MM.1S (cell line): ENCODE data around the gene PLTP.

Source experiments
- DNase-seq: peaks from one replicate; pipeline ENCODE4 v3.0.0-alpha.2; 2015
- H2AFZ ChIP-seq: fragments of 300-600 bp; sonication (generic); 2 replicates; pipeline ENCODE4 v1.6.0; 2016; ENCODE audit warnings: antibody characterized with exemption, low read length
- H3F3A ChIP-seq: fragments of 300-600 bp; sonication (generic); 2 replicates; pipeline ENCODE4 v1.6.1; 2016; ENCODE audit warnings: mild to moderate bottlenecking, antibody characterized with exemption, low read length, moderate library complexity, mixed read lengths; ENCODE audit not compliant: insufficient read depth
- H3K27ac ChIP-seq: fragments of 300-600 bp; sonication (generic); 2 replicates; pipeline ENCODE4 v1.5.1; 2016; ENCODE audit warnings: mild to moderate bottlenecking, low read length
- H3K27me3 ChIP-seq: fragments of 300-600 bp; sonication (generic); replicated peaks from 2 replicates; pipeline ENCODE4 v1.6.0; 2016; ENCODE audit warnings: low read length; ENCODE audit not compliant: insufficient read depth
- H3K36me3 ChIP-seq: fragments of 300-600 bp; sonication (generic); replicated peaks from 2 replicates; pipeline ENCODE4 v1.6.1; 2016; ENCODE audit warnings: mild to moderate bottlenecking, low read length, mixed read lengths; ENCODE audit not compliant: insufficient read depth
- H3K4me1 ChIP-seq: fragments of 300-600 bp; sonication (generic); 2 replicates; pipeline ENCODE4 v1.6.1; 2016; ENCODE audit warnings: low read length, mixed read lengths
- H3K4me2 ChIP-seq: fragments of 300-600 bp; sonication (generic); 2 replicates; pipeline ENCODE4 v1.6.0; 2016; ENCODE audit warnings: low read depth, low read length
- H3K4me3 ChIP-seq: fragments of 300-600 bp; sonication (generic); 2 replicates; pipeline ENCODE4 v1.5.1; 2016; ENCODE audit warnings: low read length, mixed read lengths
- H3K79me2 ChIP-seq: fragments of 300-600 bp; sonication (generic); 2 replicates; pipeline ENCODE4 v1.6.1; 2016; ENCODE audit warnings: mixed run types, low read length, mixed read lengths
- H3K9ac ChIP-seq: fragments of 300-600 bp; sonication (generic); 2 replicates; pipeline ENCODE4 v1.6.1; 2016; ENCODE audit warnings: low read length, mixed read lengths
- H3K9me2 ChIP-seq: fragments of 300-600 bp; sonication (generic); replicated peaks from 2 replicates; pipeline ENCODE4 v1.6.1; 2016; ENCODE audit warnings: mild to moderate bottlenecking, low read length, mixed read lengths; ENCODE audit not compliant: insufficient read depth
- H3K9me3 ChIP-seq: fragments of 300-600 bp; sonication (generic); replicated peaks from 2 replicates; pipeline ENCODE4 v1.6.1; 2016; ENCODE audit warnings: mild to moderate bottlenecking, low read length, mixed read lengths; ENCODE audit not compliant: insufficient read depth
- H4K20me1 ChIP-seq: fragments of 300-600 bp; sonication (generic); 2 replicates; pipeline ENCODE4 v1.6.1; 2016; ENCODE audit warnings: mild to moderate bottlenecking, low read length, moderate library complexity, mixed read lengths; ENCODE audit not compliant: insufficient read depth
- EZH2 ChIP-seq: fragments of 300-600 bp; sonication (generic); optimal IDR thresholded peaks from 2 replicates; pipeline ENCODE3; 2017; ENCODE audit warnings: low read depth, mild to moderate bottlenecking, antibody characterized with exemption, low read length, mixed read lengths
- EZH2phosphoT487 ChIP-seq: fragments of 300-600 bp; sonication (generic); IDR thresholded peaks from 2 replicates; pipeline ENCODE4 v1.6.1; 2018; ENCODE audit warnings: antibody characterized with exemption, low read length
- TF ChIP-seq, protein P1 (sequence below): fragments of 300-600 bp; sonication (generic); IDR thresholded peaks from 2 replicates; pipeline ENCODE4 v1.5.1; 2016; ENCODE audit warnings: antibody characterized with exemption, low read length, mixed read lengths

PLTP gene

DNA sequence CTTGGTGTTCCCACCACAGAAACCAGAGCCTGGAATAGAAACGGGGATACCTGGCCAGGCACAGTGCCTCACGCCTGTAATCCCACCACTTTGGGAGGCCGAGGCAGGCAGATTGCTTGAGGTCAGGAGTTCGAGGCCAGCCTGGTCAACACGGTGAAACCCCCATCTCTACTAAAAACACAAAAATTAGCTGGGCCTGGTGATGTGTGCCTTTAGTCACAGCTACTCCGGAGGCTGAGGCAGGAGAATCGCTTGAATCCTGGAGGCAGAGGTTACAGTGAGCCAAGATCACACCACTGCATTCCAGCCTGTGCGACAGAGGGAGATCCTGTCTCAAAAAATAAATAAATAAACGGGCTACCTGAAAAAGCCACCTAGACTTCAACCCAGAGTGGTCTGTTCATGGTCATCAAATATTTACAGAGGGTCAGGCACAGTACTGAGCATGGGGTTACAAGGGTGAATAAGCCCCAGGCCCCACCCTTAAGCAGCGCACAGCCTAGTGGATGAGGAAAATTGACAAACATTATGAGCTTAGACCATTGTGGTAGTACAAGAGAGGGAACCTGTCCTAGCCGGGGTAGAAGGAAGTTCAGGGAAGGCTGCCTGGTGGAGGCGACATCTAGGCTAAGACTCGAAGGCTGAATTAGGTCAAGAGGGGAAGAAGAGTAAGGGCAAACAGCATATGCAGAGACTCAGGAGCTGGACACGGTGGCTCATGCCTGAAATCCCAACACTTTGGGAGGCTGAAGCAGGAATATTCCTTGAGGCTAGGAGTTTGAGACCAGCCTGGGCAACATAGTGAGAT is 15.3 kb upstream of the PLTP start:
- Histone ChIP-seq H3F3A (no peaks in the 10 kb centered on the region), H3K27ac (no peak overlapping the region), H3K36me3 (no peaks in the 10 kb centered on the region), H3K4me2 (no peak overlapping the region), H4K20me1 (no peaks in the 10 kb centered on the region), H3K4me3 (no peak overlapping the region), H3K4me1 (no peaks in the 10 kb centered on the region), H3K79me2 (no peaks in the 10 kb centered on the region), H3K9ac (no peak overlapping the region), H2AFZ (no peak overlapping the region), H3K27me3 (no peaks in the 10 kb centered on the region), H3K9me2 (no peaks in the 10 kb centered on the region), H3K9me3 (no peaks in the 10 kb centered on the region)
- TF ChIP-seq EZH2phosphoT487 (no peak), EZH2 (no peak)
- TF ChIP-seq, protein P1, sequence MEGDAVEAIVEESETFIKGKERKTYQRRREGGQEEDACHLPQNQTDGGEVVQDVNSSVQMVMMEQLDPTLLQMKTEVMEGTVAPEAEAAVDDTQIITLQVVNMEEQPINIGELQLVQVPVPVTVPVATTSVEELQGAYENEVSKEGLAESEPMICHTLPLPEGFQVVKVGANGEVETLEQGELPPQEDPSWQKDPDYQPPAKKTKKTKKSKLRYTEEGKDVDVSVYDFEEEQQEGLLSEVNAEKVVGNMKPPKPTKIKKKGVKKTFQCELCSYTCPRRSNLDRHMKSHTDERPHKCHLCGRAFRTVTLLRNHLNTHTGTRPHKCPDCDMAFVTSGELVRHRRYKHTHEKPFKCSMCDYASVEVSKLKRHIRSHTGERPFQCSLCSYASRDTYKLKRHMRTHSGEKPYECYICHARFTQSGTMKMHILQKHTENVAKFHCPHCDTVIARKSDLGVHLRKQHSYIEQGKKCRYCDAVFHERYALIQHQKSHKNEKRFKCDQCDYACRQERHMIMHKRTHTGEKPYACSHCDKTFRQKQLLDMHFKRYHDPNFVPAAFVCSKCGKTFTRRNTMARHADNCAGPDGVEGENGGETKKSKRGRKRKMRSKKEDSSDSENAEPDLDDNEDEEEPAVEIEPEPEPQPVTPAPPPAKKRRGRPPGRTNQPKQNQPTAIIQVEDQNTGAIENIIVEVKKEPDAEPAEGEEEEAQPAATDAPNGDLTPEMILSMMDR: no peak
- no peak for DNase-seq

DNA sequence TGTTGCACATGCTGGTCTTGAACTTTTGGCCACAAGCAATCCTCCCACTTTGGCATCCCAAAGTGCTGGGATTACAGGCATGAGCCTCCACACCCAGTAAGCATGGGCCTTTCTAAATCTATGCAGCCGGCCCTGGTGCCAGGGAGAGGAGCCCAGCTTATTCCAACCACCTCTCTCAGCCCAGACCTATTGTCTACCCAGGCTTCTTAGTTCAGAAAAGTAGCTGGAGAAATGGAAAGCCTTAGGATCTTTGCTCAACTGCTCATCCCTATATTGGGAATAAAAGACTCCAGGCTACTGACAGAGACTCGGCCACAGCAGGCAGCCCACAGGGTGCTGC is 14.7 kb upstream of the PLTP start:
- Histone ChIP-seq H3K9me2 (no peaks in the 10 kb centered on the region), H3K27ac (no peak overlapping the region), H3K79me2 (no peaks in the 10 kb centered on the region), H3K4me2 (no peak overlapping the region), H2AFZ (no peak overlapping the region), H3K9ac (no peak overlapping the region), H3K36me3 (no peaks in the 10 kb centered on the region), H3K27me3 (no peaks in the 10 kb centered on the region), H3F3A (no peaks in the 10 kb centered on the region), H3K9me3 (no peaks in the 10 kb centered on the region), H3K4me3 (no peak overlapping the region), H3K4me1 (no peaks in the 10 kb centered on the region), H4K20me1 (no peaks in the 10 kb centered on the region)
- DNase-seq: no peak
- TF ChIP-seq EZH2phosphoT487: no peak
- TF ChIP-seq, protein P1: no peak

DNA sequence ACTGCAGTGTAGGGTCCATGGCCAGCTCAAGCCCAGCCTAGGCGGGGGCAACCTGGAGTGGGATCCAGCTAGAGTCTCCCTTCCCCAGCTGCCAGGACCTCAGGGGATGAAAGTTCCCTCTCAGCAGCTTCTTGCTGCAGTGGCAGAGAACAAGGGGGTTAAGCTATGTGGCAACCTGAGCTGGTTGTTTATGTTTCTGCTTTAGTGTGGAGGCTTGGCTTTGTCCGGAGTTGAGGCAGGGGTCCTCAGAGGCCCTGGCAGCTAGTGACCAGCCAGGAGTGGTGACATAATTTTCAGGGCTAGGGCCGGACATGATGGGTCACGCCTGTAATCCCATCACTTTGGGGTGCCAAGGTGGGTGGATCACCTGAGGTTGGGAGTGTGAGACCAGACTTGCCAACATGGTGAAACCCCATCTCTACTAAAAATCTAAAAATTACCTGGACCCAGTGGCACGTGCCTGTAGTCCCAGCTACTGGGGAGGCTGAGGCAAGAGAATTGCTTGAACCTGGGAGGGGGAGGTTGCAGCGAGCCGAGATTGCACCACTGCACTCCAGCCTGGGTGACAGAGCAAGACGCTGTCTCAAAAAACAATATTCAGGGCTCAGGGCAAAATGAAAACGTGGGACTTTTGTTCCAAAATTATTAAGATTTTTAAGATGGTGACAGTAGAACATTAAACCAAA is 14.0 kb upstream of the PLTP start:
- Histone ChIP-seq H3K9me3 (no peaks in the 10 kb centered on the region), H3F3A (no peaks in the 10 kb centered on the region), H3K36me3 (no peaks in the 10 kb centered on the region), H2AFZ (no peak overlapping the region), H3K9me2 (no peaks in the 10 kb centered on the region), H3K4me3 (no peak overlapping the region), H3K4me2 (no peak overlapping the region), H3K27me3 (no peaks in the 10 kb centered on the region), H4K20me1 (no peaks in the 10 kb centered on the region), H3K4me1 (no peaks in the 10 kb centered on the region), H3K27ac (no peak overlapping the region), H3K79me2 (no peaks in the 10 kb centered on the region), H3K9ac (no peak overlapping the region)
- TF ChIP-seq EZH2phosphoT487 (no peak), EZH2 (no peak)
- TF ChIP-seq, protein P1: no peak
- no peak for DNase-seq
